Stomach (tissue), 9 donors: ENCODE results near the gene DDIAS. TPM values are rescaled to one million over a fixed set of nuclear protein-coding genes. Genes with fewer than 3 reads are reported as not detected.

Experiments used
- DNase-seq, 2 donors: peaks; one replicate each; pipeline versions ENCODE4 v3.0.0 to v3.0.0-alpha.2; 2013 to 2019
- H3K27ac ChIP-seq, 5 donors: fragments of 200-600 bp in 4 of 5; sonication (generic) in 4 of 5; one replicate each; pipeline ENCODE4 v1.5.1; 2013 to 2019; ENCODE audit warnings: mild to moderate bottlenecking in 1 of 5, moderate library complexity in 1 of 5
- H3K27me3 ChIP-seq, 3 donors: fragments of 200-600 bp; sonication (generic); one replicate each; pipeline ENCODE4 v1.5.1; 2017 to 2019; ENCODE audit warnings: mixed run types in 1 of 3
- H3K36me3 ChIP-seq, 4 donors: fragments of 200-600 bp; sonication (generic); 1 replicate in 3 of 4; 2 replicates in 1 of 4; pipeline ENCODE4 v1.5.1; 2016 to 2019
- H3K4me1 ChIP-seq, 4 donors: fragments of 200-600 bp; sonication (generic); one replicate each; pipeline ENCODE4 v1.5.1; 2016 to 2019
- H3K4me3 ChIP-seq, 4 donors: fragments of 200-600 bp; sonication (generic) in 3 of 4; one replicate each; pipeline ENCODE4 v1.5.1; 2016 to 2019; ENCODE audit warnings: mild to moderate bottlenecking in 1 of 4
- H3K9me3 ChIP-seq, 4 donors: fragments of 200-600 bp; sonication (generic); one replicate each; pipeline ENCODE4 v1.5.1; 2016 to 2019
- EP300 ChIP-seq: sonication (generic); formaldehyde crosslinking; IDR thresholded peaks from one replicate; pipeline ENCODE4 v1.6.1; 2017; ENCODE audit warnings: antibody characterized with exemption
- POLR2A ChIP-seq, 4 donors: fragments of 450-650 bp; IDR thresholded peaks; one replicate each; pipeline ENCODE4 v1.6.1; 2016; ENCODE audit warnings: antibody characterized with exemption in 4 of 4, control low read depth in 2 of 4, mild to moderate bottlenecking in 1 of 4, moderate library complexity in 1 of 4
- POLR2AphosphoS5 ChIP-seq, 3 donors: sonication (generic); formaldehyde crosslinking; IDR thresholded peaks; one replicate each; pipeline ENCODE4 v1.6.1; 2016; ENCODE audit warnings: antibody characterized with exemption in 3 of 3
- WGBS, 5 donors: extraction: QIAGEN DNeasy Blood & Tissue Kit in 3 of 5; methylation state at CpG; one replicate each; pipeline versions ENCODE4 v1.1.5 to v1.1.7; 2013 to 2018; 5-methylcytosine and 5-hydroxymethylcytosine counted together
- intact Hi-C: fragments of 100-400 bp; cut with DNase I; formaldehyde crosslinking; loops from one replicate; pipeline ENCODE4 v1.15.1; 2023; ENCODE audit warnings: low total_unique reads
- polyA plus RNA-seq, 3 donors: library from polyadenylated mRNA; stranded (reverse); fragments of 200-250 nt; gene quantifications; one replicate each; pipeline ENCODE4 v1.2.3, GENCODE V29; 2013
- total RNA-seq, 5 donors: library from RNA; depleted of rRNA; stranded (reverse); fragments of >200 nt; gene quantifications; one replicate each; pipeline versions ENCODE4 v1.1.0 to v1.2.3, GENCODE V29; 2014 to 2016
- TF ChIP-seq, protein P1 (sequence below), 7 experiments: fragments of 450-650 bp in 4 of 7; fragments of 200-600 bp in 3 of 7; sonication (generic) in 3 of 7; IDR thresholded peaks; one replicate each; pipeline ENCODE4 v1.5.1; 2016 to 2019; ENCODE audit warnings: antibody characterized with exemption in 7 of 7, control low read depth in 2 of 7, mild to moderate bottlenecking in 1 of 7
- donor health status: healthy with polysubstance abuse.
- donor health status: Bipolar disorder and iron deficiency.
- donor health status: healthy.

Gene DDIAS
- total and polyA plus RNA-seq, 8 donors: 0.31 to 2.6 (median 1.6) TPM; not detected in 3

DNA sequence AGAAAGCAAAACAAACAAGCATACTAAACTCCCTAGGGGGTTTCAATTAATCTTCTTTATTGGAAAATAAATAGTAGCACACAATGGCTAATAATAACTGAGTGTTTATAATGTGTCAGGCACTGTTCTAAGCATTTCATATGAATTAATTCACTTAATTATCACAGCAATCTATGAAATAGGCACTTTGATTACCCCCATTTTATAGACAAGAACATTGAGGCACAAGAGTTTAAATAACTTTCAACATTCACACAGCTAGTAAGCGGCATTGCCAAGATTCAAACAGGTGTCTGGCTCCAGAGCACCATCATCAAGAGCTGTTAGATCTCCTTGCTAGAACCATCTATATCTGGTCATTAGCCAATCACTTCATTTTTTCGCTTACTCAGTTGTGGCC is 44.4 kb upstream of the DDIAS start:
- Histone ChIP-seq H3K9me3 (no peaks in the 10 kb centered on the region), H3K4me3 (no peak overlapping the region), H3K36me3 (no peaks in the 10 kb centered on the region), H3K4me1 (peaks cover 3 to 12% (median 5%) of the 10 kb centered on the region in 4 donors), H3K27ac (no peak overlapping the region), H3K27me3 (no peaks in the 10 kb centered on the region)
- TF ChIP-seq POLR2A (IDR thresholded peaks at IDR 0.05): no peak
- TF ChIP-seq EP300: no peak
- no peak for TF ChIP-seq POLR2AphosphoS5 (IDR thresholded peaks at IDR 0.05)
- TF ChIP-seq, protein P1, sequence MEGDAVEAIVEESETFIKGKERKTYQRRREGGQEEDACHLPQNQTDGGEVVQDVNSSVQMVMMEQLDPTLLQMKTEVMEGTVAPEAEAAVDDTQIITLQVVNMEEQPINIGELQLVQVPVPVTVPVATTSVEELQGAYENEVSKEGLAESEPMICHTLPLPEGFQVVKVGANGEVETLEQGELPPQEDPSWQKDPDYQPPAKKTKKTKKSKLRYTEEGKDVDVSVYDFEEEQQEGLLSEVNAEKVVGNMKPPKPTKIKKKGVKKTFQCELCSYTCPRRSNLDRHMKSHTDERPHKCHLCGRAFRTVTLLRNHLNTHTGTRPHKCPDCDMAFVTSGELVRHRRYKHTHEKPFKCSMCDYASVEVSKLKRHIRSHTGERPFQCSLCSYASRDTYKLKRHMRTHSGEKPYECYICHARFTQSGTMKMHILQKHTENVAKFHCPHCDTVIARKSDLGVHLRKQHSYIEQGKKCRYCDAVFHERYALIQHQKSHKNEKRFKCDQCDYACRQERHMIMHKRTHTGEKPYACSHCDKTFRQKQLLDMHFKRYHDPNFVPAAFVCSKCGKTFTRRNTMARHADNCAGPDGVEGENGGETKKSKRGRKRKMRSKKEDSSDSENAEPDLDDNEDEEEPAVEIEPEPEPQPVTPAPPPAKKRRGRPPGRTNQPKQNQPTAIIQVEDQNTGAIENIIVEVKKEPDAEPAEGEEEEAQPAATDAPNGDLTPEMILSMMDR (IDR thresholded peaks at IDR 0.05): no peak
- 91 to 100% (median 99%) methylated on average over 2 of the region's 2 CpGs for WGBS, 5 donors
- intact Hi-C loops: no loop called here
- no peak for DNase-seq

DNA sequence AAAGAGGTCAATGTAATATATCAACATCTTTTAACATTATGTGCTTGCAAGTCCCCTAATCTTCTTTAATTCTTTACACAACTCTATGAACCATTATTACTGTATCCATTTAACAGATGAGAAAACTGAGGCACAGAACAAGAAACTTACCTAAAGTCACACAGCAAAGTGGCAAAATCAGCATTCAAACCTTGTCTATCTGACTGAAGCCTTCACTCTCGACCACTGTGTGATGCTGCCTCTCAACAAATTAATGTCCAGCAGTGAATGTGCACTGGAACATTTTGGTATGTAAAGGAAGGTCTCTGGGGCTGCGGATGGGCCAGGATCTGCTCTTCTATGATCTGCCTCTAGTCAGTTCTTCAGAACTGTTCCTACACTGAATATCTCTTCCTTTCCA is 43.4 kb upstream of the DDIAS start:
- Histone ChIP-seq H3K4me3 (no peak overlapping the region), H3K27ac (peak overlapping the region in 1 of 5 donors; percentile 23), H3K27me3 (no peaks in the 10 kb centered on the region), H3K36me3 (no peaks in the 10 kb centered on the region), H3K9me3 (no peaks in the 10 kb centered on the region), H3K4me1 (peaks cover 3 to 14% (median 5%) of the 10 kb centered on the region in 4 donors)
- 63 to 90% (median 73%) methylated on average over 2 of the region's 2 CpGs for WGBS, 5 donors
- intact Hi-C loops: no loop called here
- DNase-seq: no peak
- TF ChIP-seq EP300: no peak
- TF ChIP-seq, protein P1 (IDR thresholded peaks at IDR 0.05): no peak
- TF ChIP-seq POLR2A (IDR thresholded peaks at IDR 0.05): no peak
- no peak for TF ChIP-seq POLR2AphosphoS5 (IDR thresholded peaks at IDR 0.05)

DNA sequence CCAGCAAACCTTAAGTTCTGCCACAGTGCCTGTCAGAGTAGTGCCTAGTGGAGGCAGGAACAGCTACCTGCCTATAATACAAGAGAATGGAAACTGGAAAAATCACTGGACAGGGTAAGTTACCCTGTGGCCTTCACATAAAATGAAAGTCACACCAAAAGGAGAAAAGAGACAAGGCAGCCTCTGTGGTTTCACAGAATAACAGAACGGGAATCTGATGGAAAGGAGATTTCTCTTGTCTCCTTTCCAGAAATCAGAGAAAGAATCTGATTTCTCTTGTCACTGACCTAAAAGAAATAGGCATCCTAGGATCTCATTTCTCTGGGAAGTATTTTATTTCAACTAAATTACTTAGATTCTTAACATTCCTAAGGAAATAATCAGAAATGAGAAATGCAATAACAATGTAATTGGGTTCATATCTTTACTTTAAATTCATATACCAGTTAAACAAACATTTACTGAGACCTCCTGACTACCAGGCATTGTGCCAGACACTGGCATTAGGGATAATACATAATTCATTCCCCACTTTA is 42.9 kb upstream of the DDIAS start:
- intact Hi-C loops: no loop called here
- Histone ChIP-seq H3K4me1 (peaks cover 3 to 17% (median 5%) of the 10 kb centered on the region in 4 donors), H3K27ac (peak overlapping the region in 1 of 5 donors; percentile 23), H3K9me3 (no peaks in the 10 kb centered on the region), H3K27me3 (no peaks in the 10 kb centered on the region), H3K36me3 (no peaks in the 10 kb centered on the region), H3K4me3 (no peak overlapping the region)
- WGBS, 5 donors: 18 to 38% (median 32%) methylated on average over 1 of the region's 1 CpG
- DNase-seq: peak in 1 of 2 donors; percentile 32
- TF ChIP-seq POLR2A (IDR thresholded peaks at IDR 0.05) (no peak), EP300 (no peak), POLR2AphosphoS5 (IDR thresholded peaks at IDR 0.05) (no peak)
- TF ChIP-seq, protein P1 (IDR thresholded peaks at IDR 0.05): no peak

DNA sequence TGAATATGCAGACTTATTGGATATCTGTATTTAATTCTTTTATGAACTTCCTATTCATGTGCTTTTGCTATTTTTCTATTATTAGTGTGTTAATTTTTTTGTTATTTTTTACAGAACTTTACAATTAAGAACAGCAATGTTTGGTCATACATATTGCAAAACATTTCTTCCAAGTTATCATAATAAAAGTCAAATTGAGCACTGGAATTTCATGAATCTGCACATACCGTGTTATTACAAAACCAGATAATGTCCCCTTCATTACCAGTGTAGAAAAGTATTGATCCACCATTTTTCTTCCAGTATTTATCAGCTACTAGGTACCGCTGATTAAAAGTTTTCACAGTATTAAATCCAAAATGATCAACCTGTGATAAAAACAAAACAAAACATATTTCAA is 41.8 kb upstream of the DDIAS start:
- WGBS, 5 donors: 89 to 96% (median 94%) methylated on average over 2 of the region's 2 CpGs

More for the DNA sequence above, 41.8 kb upstream of the DDIAS start:
- intact Hi-C loops: loop anchor here (10.0 kb wide), 1 partner anchor 145 kb away; no protein-coding TSS in a partner anchor
- H3K27me3 ChIP-seq: no peaks in the 10 kb centered on the region
- TF ChIP-seq EP300: no peak
- TF ChIP-seq POLR2AphosphoS5 (IDR thresholded peaks at IDR 0.05): no peak
- TF ChIP-seq, protein P1 (IDR thresholded peaks at IDR 0.05): no peak
- TF ChIP-seq POLR2A (IDR thresholded peaks at IDR 0.05): no peak
- DNase-seq: no peak
- no peaks in the 10 kb centered on the region for H3K9me3 ChIP-seq
- peaks cover 9 to 27% (median 13%) of the 10 kb centered on the region in 4 donors for H3K4me1 ChIP-seq
- no peaks in the 10 kb centered on the region for H3K36me3 ChIP-seq
- no peak overlapping the region for H3K4me3 ChIP-seq
- no peak overlapping the region for H3K27ac ChIP-seq
